Measurements from ENCODE around the gene IQGAP2.
"Not testable (repeated sequence)": the region's sequence is repeated elsewhere in the genome, so short reads cannot be mapped to it uniquely, and the experiment has no call there.

IQGAP2 gene

DNA sequence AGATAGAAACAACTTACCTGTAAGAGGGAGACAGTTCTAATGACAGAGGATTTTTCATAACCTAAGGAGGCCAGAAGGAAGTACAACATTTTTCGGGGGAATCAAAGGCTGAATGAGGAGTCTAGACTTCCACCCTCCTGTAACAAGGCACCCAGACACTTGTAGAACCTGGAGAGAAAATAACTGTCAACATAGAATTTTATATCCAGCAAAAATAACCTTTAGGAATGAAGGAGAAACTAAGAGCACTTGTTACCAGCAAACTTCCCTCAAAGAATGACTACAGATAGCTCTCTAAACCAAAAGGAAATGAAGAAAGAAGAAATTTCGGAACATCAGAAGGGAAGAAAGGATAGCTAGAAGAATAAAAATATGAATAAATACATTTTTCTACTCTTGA lies 246.1 kb downstream of the IQGAP2 start:
- DNase-seq (ENCODE audit: low read depth, low spot score): no peak

DNA sequence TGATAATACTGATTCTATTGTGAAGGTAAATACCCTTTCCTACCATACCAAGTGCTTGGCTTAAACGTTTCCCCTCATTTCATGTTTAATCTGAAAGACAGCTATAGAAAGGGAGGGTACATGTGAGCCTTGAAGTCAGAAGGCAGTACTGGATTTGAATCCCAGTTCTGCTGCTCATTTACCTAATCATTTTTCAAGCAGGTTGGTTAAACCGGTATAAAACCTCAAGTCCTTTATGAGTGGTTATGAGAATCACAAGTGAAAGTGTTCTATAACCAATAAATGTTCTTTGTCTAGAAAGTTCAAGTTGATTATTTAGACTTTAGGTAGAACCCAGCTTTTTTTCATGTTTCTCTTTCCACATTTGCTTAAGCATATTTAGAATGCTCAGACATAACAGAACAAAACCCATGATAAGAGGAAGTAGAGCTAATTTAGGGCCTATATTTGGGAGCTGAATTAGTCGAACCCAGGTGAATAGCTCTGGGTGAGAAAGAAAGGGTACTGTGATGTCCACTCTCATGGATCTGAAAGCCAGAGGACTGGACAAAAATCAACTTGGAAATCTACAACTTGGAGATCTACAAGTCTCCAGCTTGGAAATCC lies 249.8 kb downstream of the IQGAP2 start:
- DNase-seq (ENCODE audit: low read depth, low spot score): no peak

GRCh38 chr5:76657091-76657490 lies 254.0 kb downstream of the IQGAP2 start:
- DNase-seq (ENCODE audit: low read depth, low spot score): no peak

GRCh38 chr5:76657683-76658311 lies 254.7 kb downstream of the IQGAP2 start:
- DNase-seq (ENCODE audit: low read depth, low spot score): no peak

- no peak for DNase-seq (ENCODE audit: low read depth, low spot score)
Observed at GRCh38 chr5:76660360-76660759, 257.3 kb downstream of the IQGAP2 start.

DNA sequence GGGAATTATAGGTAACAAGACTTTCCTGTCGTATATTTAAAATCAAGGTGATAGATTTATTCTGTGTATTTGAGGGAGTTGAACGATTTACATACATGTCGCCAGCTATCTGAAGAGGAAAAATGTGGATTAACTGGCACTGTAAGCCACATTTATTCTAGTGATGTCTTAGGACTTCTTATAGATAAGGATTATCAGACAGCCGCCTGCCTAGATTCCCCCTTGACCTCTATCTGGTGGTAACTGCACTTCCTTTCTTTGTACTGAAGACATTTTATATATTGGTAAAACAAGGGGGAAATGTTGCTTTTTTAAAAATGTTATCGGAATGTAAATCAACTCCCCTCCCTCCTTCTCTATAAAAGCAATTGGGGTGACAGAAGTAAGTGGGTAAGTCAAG lies 259.4 kb downstream of the IQGAP2 start:
- DNase-seq (ENCODE audit: low read depth, low spot score): no peak

- no peak for DNase-seq (ENCODE audit: low read depth, low spot score)
Observed at GRCh38 chr5:76663573-76663972, 260.5 kb downstream of the IQGAP2 start.

DNA sequence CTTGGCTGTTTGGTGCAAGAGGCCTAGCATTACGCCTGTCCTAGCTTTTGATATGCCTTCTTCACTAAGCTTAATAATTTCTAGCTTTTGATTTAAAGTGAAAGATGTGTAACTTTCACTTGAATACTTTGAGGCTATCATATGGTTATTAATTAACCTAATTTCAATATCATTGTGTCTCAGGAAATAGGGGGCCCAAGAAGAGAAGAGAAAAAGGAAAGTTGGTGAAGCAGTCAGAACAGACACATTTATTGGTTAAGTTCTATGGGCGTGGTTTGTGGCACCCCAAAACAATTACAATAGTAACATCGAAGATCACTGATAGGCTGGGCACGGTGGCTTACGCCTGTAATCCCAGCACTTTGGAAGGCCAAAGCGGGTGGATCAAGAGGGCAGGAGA lies 261.0 kb downstream of the IQGAP2 start:
- no peak for DNase-seq (ENCODE audit: low read depth, low spot score)

GRCh38 chr5:76667495-76667894 lies 264.4 kb downstream of the IQGAP2 start:
- DNase-seq (ENCODE audit: low read depth, low spot score): no peak

GRCh38 chr5:76669245-76669644 lies 266.2 kb downstream of the IQGAP2 start:
- DNase-seq (ENCODE audit: low read depth, low spot score): no peak

- no peak for DNase-seq (ENCODE audit: low read depth, low spot score)
Observed at GRCh38 chr5:76670508-76670907, 267.4 kb downstream of the IQGAP2 start.

- DNase-seq (ENCODE audit: low read depth, low spot score): no peak
Observed at GRCh38 chr5:76672242-76672641, 269.2 kb downstream of the IQGAP2 start.

- no peak for DNase-seq (ENCODE audit: low read depth, low spot score)
Observed at GRCh38 chr5:76673125-76673524, 270.0 kb downstream of the IQGAP2 start.

- DNase-seq (ENCODE audit: low read depth, low spot score): no peak
Observed at GRCh38 chr5:76674330-76675066, 271.4 kb downstream of the IQGAP2 start.

DNA sequence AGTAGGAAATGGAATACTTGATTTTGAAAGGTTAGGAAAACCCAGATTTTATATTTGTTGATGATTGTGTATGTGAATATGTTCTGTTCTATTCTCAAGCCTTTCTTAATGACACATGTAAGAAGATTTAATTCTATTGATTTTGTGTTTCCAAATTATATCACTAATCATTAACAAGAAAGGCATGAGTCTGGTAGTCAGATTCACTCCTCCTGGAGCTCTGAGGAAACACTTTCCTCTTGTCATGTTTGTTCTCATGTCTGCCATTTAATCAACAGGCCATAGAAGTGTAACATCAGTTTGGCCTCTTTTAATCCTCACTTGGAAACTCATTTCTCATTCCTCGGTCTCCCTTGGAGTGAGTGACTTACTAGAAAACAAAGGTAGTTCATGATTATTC lies 272.3 kb downstream of the IQGAP2 start:
- no peak for DNase-seq (ENCODE audit: low read depth, low spot score)

DNA sequence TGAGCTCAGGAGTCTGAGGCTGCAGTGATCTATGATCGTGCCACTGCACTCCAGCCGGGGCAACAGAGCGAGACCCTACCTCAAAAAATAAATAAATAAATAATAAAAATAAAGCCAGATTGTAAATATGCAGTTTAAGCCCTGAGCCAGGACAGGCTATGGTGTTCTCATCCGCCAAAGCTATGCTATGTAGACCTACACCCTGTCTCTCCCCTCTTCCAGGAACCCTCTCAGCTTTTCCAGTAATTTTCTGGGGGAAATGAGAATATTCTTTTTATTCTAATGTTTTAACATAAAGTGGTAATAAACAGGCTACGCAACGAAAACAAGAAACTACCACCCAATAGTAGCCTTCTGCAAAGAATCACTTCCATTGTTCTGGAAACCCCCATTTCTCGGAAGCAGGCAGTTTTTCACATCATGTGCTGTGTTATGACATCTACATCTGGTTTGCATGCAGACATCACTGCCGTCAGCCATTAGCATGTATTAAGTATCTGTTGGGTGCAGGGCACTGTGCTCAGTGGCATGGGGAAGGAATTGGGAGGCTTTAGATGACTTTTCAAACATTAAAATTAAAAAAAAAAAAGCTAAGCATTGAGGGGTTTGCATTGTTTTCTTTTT lies 274.9 kb downstream of the IQGAP2 start:
- DNase-seq (ENCODE audit: low read depth, low spot score): no peak

DNA sequence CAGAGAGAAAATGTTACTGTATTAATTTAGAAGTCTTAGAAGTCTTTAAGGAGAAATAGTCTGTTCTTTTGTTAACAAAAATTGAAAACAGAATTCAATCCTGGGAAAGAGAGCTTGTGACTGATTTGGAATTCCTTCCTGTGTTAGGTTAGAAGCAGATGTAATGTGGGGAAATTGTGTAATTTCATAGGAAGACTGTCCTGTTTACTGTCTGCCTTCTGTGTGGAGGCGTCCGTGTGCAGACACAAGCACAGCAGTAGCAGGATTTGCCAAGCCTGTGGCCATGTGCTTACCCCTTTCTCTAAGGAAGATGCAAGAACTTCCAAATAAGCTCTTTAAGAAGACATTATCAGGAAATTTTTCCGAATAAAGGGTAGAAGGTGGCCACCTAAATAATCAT lies 276.1 kb downstream of the IQGAP2 start:
- no peak for DNase-seq (ENCODE audit: low read depth, low spot score)

- not testable (repeated sequence) for DNase-seq (ENCODE audit: low read depth, low spot score)
Observed at GRCh38 chr5:76680826-76681225, 277.7 kb downstream of the IQGAP2 start.

GRCh38 chr5:76681287-76681686 lies 278.2 kb downstream of the IQGAP2 start:
- DNase-seq (ENCODE audit: low read depth, low spot score): no peak

- no peak for DNase-seq (ENCODE audit: low read depth, low spot score)
Observed at GRCh38 chr5:76682387-76682786, 279.3 kb downstream of the IQGAP2 start.

DNA sequence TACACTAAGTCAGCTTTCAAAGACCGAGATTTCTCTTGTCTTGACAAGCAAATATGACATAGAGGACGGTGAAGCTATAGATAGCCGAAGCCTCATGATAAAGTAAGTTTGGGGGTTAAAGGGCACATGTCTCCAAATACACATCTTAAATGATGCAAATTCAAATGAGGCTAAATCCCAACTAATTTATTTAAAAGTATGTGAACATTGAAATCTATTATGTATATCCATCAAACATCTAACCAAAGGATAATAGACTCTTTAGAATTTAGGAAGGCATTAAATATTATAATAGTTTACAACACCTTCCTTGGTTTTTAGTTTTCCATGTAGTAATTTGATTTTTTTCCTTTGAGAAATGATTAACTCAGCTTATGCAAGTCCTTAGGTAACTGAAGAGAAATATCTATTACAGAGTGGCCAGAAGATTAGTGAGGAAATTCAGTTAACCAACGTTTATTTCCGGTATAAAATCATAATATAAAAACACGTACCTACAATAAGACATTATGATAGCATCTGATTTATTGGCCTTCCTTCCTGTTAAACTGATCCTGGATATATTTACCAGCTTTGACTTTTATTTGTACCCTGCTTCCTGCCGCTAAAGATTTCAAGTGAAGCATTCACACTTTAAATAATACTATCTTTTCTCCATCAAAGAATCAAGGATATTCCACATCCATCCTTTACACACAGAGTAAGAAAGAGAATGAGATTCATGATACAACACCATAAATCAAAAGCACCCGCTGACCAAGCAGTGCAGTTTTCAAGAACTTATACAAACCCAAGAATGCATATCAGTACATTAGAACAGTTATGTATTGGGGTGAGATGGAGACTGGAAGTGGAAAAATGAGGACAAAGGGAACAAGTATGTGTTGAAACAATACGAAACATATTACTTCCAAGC lies 281.0 kb downstream of the IQGAP2 start:
- DNase-seq (ENCODE audit: low read depth, low spot score): no peak

All from activated CD4-positive, CD25-positive, alpha-beta regulatory T cell treated with anti-CD3 and anti-CD28 coated beads, Interleukin-2, amount 50 U/mL, for 16 hours (primary cell).